ENCODE data around the gene REXO2. TPM values are rescaled to one million over a fixed set of nuclear protein-coding genes. Genes with fewer than 3 reads are reported as not detected.

Gene REXO2
- total and polyA plus RNA-seq, 2 of the 8 experiments (the other 6 are each of a cell fraction or from before 2014, with no cell fraction given) = 111 to 114 TPM

DNA sequence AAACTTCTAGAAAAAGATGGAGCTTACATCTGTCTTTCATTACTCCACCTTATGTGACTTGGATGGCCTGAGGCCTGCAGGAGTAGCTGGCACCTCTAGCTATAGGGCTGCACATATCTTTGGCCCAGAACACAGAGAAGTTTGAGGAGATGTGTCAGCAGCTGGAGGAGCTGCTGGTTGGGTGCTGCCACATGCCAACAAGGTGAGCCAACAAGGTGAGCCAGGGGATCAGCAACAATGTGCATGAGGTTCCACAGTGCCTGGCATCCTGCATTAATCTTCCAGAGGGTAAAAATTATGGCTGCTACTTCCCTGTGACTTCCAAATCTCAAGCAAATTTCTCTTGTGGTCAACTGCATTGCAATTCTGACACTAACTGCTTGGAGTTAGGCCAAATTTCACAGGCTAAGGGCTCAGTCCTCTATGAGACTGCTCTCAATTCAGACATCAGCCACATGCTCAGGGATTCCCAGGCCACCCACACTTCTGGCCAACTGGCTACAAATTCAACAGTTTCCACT lies 22.8 kb upstream of the REXO2 start (continued):
- TF ChIP-seq TEAD4 (IDR thresholded peaks at IDR 0.05; ENCODE audit: low read depth, low read length) = no peak
- no peak for TF ChIP-seq TBP (IDR thresholded peaks at IDR 0.05; ENCODE audit: low read depth, low read length)
- no peak for TF ChIP-seq CBX8 (IDR thresholded peaks at IDR 0.05; ENCODE audit: borderline replicate concordance, low read depth, low read length)
- no peak for TF ChIP-seq RBBP5 (IDR thresholded peaks at IDR 0.05; ENCODE audit: borderline replicate concordance, low read depth, low read length)
- TF ChIP-seq KDM1A (IDR thresholded peaks at IDR 0.05; ENCODE audit: borderline replicate concordance, low read length) = no peak

Data from H1 (cell line).